HepG2 (cell line): ENCODE data around the gene BRINP1.

Source experiments
- CHD4 ChIP-seq: fragments of 200-600 bp; sonication (generic); IDR thresholded peaks from 2 replicates; pipeline ENCODE4 v1.7.0; 2017; ENCODE audit warnings: mild to moderate bottlenecking, low read length, borderline replicate concordance
- EZH2 ChIP-seq: conservative IDR thresholded peaks from 2 replicates; pipeline ENCODE4 v1.6.1; 2012; ENCODE audit warnings: mild to moderate bottlenecking, low read depth, low read length, moderate library complexity
- FOXP1 ChIP-seq, 2 experiments: fragments of 450-650 bp in 1 of 2; IDR thresholded peaks; 2 replicates each; pipeline ENCODE4 v1.6.1; 2017 to 2018; ENCODE audit warnings: antibody characterized with exemption in 1 of 2
- HMGXB4 ChIP-seq, 2 experiments: sonication (generic) in 1 of 2; formaldehyde crosslinking in 1 of 2; IDR thresholded peaks; 2 replicates each; pipeline versions ENCODE4 v1.4.0 to v1.6.1; 2018 to 2020; ENCODE audit warnings: missing genetic modification reagents in 2 of 2, borderline replicate concordance in 1 of 2, low read depth in 1 of 2, mild to moderate bottlenecking in 1 of 2, missing biosample characterization in 1 of 2
- HNF4G ChIP-seq, 2 experiments: sonication (generic) in 1 of 2; formaldehyde crosslinking in 1 of 2; IDR thresholded peaks; 2 replicates each; pipeline versions ENCODE4 v1.4.0 to v1.6.1; 2011 to 2020; ENCODE audit warnings: borderline replicate concordance in 2 of 2, low read depth in 2 of 2, mild to moderate bottlenecking in 2 of 2, low read length in 1 of 2, missing genetic modification reagents in 1 of 2, moderate library complexity in 1 of 2
- IKZF4 ChIP-seq: sonication (generic); formaldehyde crosslinking; IDR thresholded peaks from 2 replicates; pipeline ENCODE4 v1.5.1; 2020; ENCODE audit warnings: borderline replicate concordance, mild to moderate bottlenecking, low read depth, missing genetic modification reagents; ENCODE audit errors: not compliant biosample characterization
- SOX6 ChIP-seq, 2 experiments: fragments of 450-650 bp in 1 of 2; sonication (generic) in 1 of 2; formaldehyde crosslinking in 1 of 2; IDR thresholded peaks; 2 replicates each; pipeline versions ENCODE4 v1.4.0 to v1.6.1; 2017 to 2020; ENCODE audit warnings: antibody characterized with exemption in 1 of 2, mild to moderate bottlenecking in 1 of 2, missing genetic modification reagents in 1 of 2
- TRIM24 ChIP-seq: sonication (generic); formaldehyde crosslinking; IDR thresholded peaks from 2 replicates; pipeline ENCODE4 v1.8.0; 2022; ENCODE audit warnings: mild to moderate bottlenecking, missing genetic modification reagents
- ZMYM4 ChIP-seq: sonication (generic); formaldehyde crosslinking; IDR thresholded peaks from 2 replicates; pipeline ENCODE4 v1.8.1; 2023; ENCODE audit warnings: mild to moderate bottlenecking, missing genetic modification reagents
- ZNF230 ChIP-seq: sonication (generic); formaldehyde crosslinking; IDR thresholded peaks from 2 replicates; pipeline ENCODE4 v1.4.0; 2020; ENCODE audit warnings: mild to moderate bottlenecking, missing genetic modification reagents
- ZNF563 ChIP-seq: sonication (generic); formaldehyde crosslinking; IDR thresholded peaks from 2 replicates; pipeline ENCODE4 v1.8.0; 2022; ENCODE audit warnings: mild to moderate bottlenecking, moderate library complexity, missing genetic modification reagents

DNA sequence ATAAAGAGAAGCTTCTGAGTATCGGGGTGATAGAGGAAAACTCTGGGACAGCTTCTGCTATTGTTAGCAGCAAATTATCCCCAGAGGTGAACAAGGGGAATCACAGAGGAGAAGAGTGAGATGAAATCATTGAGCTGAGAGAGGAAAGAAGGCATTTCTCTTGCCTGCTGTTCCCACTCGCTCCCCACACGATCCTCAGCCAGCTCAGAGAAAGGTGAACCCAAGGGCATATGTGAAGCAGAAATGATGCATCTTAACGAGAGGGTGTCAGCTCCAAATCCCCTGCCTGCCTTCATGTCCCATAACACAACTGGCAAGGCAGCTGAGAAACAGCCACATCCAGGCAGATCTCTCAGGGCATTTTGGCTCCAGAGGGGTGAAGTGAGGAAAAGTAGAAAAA lies 111.6 kb downstream of the BRINP1 start:
- no peak for TF ChIP-seq ZNF563
- no peak for TF ChIP-seq FOXP1 (IDR thresholded peaks at IDR 0.05)
- TF ChIP-seq FOXP1 (CRISPR knock-in tag; IDR thresholded peaks at IDR 0.05), result no peak
- TF ChIP-seq EZH2, result no peak
- no peak for TF ChIP-seq HMGXB4 (CRISPR knock-in tag; IDR thresholded peaks at IDR 0.05; ENCODE audit: borderline replicate concordance in 1 of 2, low read depth in 1 of 2)
- TF ChIP-seq ZNF230 (CRISPR knock-in tag), result no peak
- no peak for TF ChIP-seq HNF4G (IDR thresholded peaks at IDR 0.05; ENCODE audit: borderline replicate concordance, low read depth, low read length)
- TF ChIP-seq HNF4G (CRISPR knock-in tag; IDR thresholded peaks at IDR 0.05; ENCODE audit: borderline replicate concordance, low read depth), result no peak
- no peak for TF ChIP-seq ZMYM4 (CRISPR knock-in tag)
- no peak for TF ChIP-seq CHD4
- no peak for TF ChIP-seq SOX6 (IDR thresholded peaks at IDR 0.05)
- TF ChIP-seq SOX6 (CRISPR knock-in tag; IDR thresholded peaks at IDR 0.05), result no peak
- TF ChIP-seq TRIM24 (CRISPR knock-in tag), result no peak
- TF ChIP-seq IKZF4, result no peak
